Astrocyte of the cerebellum (primary cell): ENCODE results near the gene PPFIBP1.
"Not testable (repeated sequence)": the region's sequence is repeated elsewhere in the genome, so short reads cannot be mapped to it uniquely, and the experiment has no call there.

ENCODE experiments used
- DNase-seq: peaks from one replicate; pipeline ENCODE4 v3.0.0-alpha.2; 2011; ENCODE audit warnings: low read depth
- H3K4me3 ChIP-seq: 2 replicates; pipeline ENCODE4 v1.5.1; 2011; ENCODE audit warnings: mild to moderate bottlenecking, low read depth, low read length, moderate library complexity
- CTCF ChIP-seq: IDR thresholded peaks from 2 replicates; pipeline ENCODE4 v1.5.1; 2012; ENCODE audit warnings: low read length, low read depth, moderate library complexity, mild to moderate bottlenecking; ENCODE audit errors: missing control alignments
- in situ Hi-C: cut with HindIII; loops from 2 replicates; pipeline ENCODE4 v1.10.0; 2017; ENCODE audit warnings: low sequenced_read_pairs

Gene PPFIBP1

DNA sequence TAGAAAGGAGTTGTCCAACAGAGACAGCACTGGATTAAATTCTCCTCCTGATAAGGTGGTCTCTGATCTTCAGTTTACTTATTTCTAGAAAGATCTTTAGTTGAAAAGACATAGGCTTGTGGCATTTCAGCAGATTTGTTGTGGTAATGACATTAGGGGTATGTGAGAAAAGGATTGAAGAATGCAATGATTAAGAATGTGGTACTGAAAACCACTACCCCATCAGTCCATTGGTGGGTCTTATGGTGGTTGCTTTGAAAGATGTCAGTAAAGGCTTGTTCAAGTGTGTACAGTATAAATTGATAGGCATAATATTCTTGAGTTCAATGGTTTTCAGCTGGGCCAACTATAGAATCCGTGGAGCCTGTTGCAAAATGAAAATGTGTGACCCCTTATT is 10.8 kb downstream of the PPFIBP1 start:
- no peak for DNase-seq
- TF ChIP-seq CTCF = no peak
- in situ Hi-C loops = no loop called here
- no peak overlapping the region for H3K4me3 ChIP-seq

- TF ChIP-seq CTCF = no peak
- H3K4me3 ChIP-seq = no peak overlapping the region
- in situ Hi-C loops = no loop called here
- DNase-seq = no peak
Observed at GRCh38 chr12:27535318-27535717, 11.3 kb downstream of the PPFIBP1 start.

DNA sequence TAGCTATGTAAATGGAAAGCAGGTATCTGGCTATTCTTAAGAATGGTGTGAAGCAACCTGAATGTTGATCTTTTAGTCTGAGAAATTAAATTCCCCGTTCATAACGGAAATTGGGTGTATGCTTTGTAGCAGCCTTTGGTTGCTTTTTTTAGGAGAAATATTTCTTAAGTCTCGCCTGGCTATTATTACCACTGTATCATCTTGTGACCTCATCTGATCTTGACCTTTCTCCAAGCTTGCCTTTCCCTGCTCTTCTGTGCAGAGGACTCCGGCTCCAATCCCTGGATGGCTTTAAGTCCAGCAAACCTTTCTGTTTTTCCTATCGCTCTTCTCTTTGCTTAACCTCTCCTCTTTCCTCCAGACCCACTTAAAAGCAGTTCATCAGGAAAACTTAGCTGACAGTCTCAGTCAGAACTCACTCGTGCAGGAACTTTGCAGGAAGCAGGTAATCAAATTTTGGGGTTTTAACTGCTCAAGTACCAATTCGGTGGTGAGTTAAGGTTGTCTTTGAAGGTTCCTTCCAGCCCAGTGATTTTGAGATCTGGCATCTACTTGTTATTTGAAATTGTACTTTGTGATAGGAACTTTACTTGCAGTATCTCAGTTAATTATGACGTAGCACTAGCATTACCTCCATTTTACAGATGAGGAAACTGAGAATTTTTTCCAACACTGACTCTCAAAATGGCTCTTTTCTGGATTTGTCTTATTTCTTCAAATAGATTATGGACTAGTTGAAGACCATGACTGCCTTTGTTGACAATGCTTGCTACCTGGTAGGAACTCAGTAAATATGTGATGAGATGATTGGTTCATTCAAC is 14.1 kb downstream of the PPFIBP1 start:
- no peak overlapping the region for H3K4me3 ChIP-seq
- TF ChIP-seq CTCF = no peak
- in situ Hi-C loops = no loop called here
- no peak for DNase-seq

DNA sequence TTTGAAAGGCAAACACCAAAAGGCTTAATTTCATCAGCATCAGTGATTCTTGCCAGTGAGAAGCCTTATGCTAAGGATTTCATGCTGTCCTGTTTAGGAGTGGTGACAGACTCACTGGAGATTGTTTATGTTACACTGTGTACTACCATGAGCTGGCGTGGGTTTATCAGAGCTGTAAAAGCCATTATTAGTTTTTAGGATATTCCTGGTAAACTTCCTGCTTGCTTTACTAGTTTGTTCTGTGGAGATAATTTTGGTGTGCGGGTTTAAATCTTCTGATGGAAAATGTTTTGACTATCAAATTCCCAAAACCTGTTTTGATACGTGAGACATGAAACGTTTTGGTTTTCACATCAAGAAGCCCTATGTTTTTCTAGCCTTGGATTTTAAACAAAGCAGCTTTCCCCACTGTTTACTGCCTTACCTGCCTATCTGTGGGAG is 15.2 kb downstream of the PPFIBP1 start:
- TF ChIP-seq CTCF = no peak
- no peak overlapping the region for H3K4me3 ChIP-seq
- no peak for DNase-seq
- in situ Hi-C loops = no loop called here

GRCh38 chr12:27541031-27541719 is 17.2 kb downstream of the PPFIBP1 start:
- TF ChIP-seq CTCF = no peak
- in situ Hi-C loops = no loop called here
- H3K4me3 ChIP-seq = no peak overlapping the region
- no peak for DNase-seq

DNA sequence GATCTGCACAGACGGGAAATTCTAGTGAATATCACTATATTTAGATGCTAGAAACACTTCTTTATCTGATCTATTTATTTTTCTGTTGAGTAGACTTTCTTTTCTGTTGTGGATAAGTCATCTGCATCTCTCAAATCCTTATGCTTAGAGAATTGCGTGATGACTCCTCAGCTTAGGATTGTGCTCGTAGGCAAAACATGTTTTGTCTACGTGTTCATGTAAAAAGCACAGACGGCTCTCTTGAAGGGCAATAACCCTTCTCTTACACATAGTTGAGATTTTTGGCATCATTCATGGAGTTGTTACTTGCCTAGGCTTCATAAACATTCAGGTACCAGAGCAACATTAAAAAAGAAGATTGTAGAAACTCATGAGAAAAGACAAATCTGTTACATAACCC is 18.6 kb downstream of the PPFIBP1 start:
- peak; percentile 73 for DNase-seq
- TF ChIP-seq CTCF = no peak
- no peak overlapping the region for H3K4me3 ChIP-seq
- in situ Hi-C loops = no loop called here

- DNase-seq, H3K4me3 ChIP-seq, in situ Hi-C loops: not testable (repeated sequence)
Observed at GRCh38 chr12:27544858-27545257, 20.9 kb downstream of the PPFIBP1 start.
